IMR-90 (cell line): ENCODE data around the gene SLC2A11. TPM values are rescaled to one million over a fixed set of nuclear protein-coding genes. Genes with fewer than 3 reads are reported as not detected.
"Not testable (repeated sequence)": the region's sequence is repeated elsewhere in the genome, so short reads cannot be mapped to it uniquely, and the experiment has no call there.

Source experiments
- ATAC-seq: fragments of 200-7000 bp; cut with Tn5 transposase; 2 replicates; pipeline ENCODE4 v1.9.1; 2020; ENCODE audit warnings: low read depth, mild to moderate bottlenecking, moderate library complexity
- BruUV-seq: library from RNA; stranded (reverse); fragments of 400-500 nt; replicated peaks from 2 replicates; lab custom pipeline; 2021; lab: Mats Ljungman, UMichigan
- CTCF ChIA-PET: fragments of 300-600 bp; formaldehyde crosslinking; extraction: SDS; loops from one replicate; lab custom pipeline; 2021; ENCODE audit warnings: antibody characterized with exemption; lab: Yijun Ruan, JAX
- POLR2A ChIA-PET: fragments of 300-600 bp; sonication (Branson Sonifier 250); formaldehyde crosslinking; loops from one replicate; lab custom pipeline; 2022; ENCODE audit warnings: antibody characterized with exemption; ENCODE audit not compliant: unreplicated experiment; lab: Charles Lee
- DNase-seq: peaks from one replicate; pipeline ENCODE4 v3.0.0; 2013
- H2AFZ ChIP-seq: replicated peaks from 2 replicates; pipeline ENCODE3; 2013; ENCODE audit warnings: low read length, mild to moderate bottlenecking; ENCODE audit not compliant: poor library complexity
- H2AK5ac ChIP-seq: 2 replicates; pipeline ENCODE4 v1.6.1; 2013; ENCODE audit warnings: low read depth, low read length, inconsistent platforms
- H2AK9ac ChIP-seq: replicated peaks from 2 replicates; pipeline ENCODE3; 2013; ENCODE audit warnings: mild to moderate bottlenecking, low read depth, low read length, moderate library complexity; ENCODE audit not compliant: poor library complexity
- H2BK120ac ChIP-seq: 2 replicates; pipeline ENCODE4 v1.6.1; 2013; ENCODE audit warnings: low read depth, low read length, inconsistent platforms
- H2BK15ac ChIP-seq: 3 replicates; pipeline ENCODE4 v1.6.1; 2013; ENCODE audit warnings: low read depth, low read length, inconsistent platforms
- H2BK20ac ChIP-seq: 2 replicates; pipeline ENCODE4 v1.6.1; 2013; ENCODE audit warnings: low read depth, mild to moderate bottlenecking, inconsistent platforms, low read length, moderate library complexity
- H2BK5ac ChIP-seq: 2 replicates; pipeline ENCODE4 v1.6.1; 2013; ENCODE audit warnings: mild to moderate bottlenecking, low read depth, low read length, inconsistent platforms; ENCODE audit not compliant: poor library complexity, severe bottlenecking
- H3K14ac ChIP-seq: replicated peaks from 2 replicates; pipeline ENCODE4 v1.6.1; 2013; ENCODE audit warnings: low read depth, low read length, inconsistent platforms
- H3K18ac ChIP-seq: 2 replicates; pipeline ENCODE4 v1.6.1; 2013; ENCODE audit warnings: low read depth, low read length, control low read depth
- H3K23ac ChIP-seq: 2 replicates; pipeline ENCODE4 v1.6.1; 2013; ENCODE audit warnings: low read depth, low read length, inconsistent platforms
- H3K27ac ChIP-seq: 2 replicates; pipeline ENCODE4 v1.5.1; 2013; ENCODE audit warnings: mild to moderate bottlenecking, control low read depth, low read length; ENCODE audit not compliant: insufficient read depth
- H3K27me3 ChIP-seq: 2 replicates; pipeline ENCODE4 v1.6.1; 2013; ENCODE audit warnings: low read length; ENCODE audit not compliant: control insufficient read depth, insufficient read depth
- H3K36me3 ChIP-seq: 2 replicates; pipeline ENCODE4 v1.6.1; 2013; ENCODE audit warnings: low read length, mixed read lengths; ENCODE audit not compliant: control insufficient read depth, insufficient read depth
- H3K4ac ChIP-seq: 2 replicates; pipeline ENCODE4 v1.6.1; 2013; ENCODE audit warnings: low read depth, low read length, inconsistent platforms
- H3K4me1 ChIP-seq: 2 replicates; pipeline ENCODE4 v1.6.1; 2013; ENCODE audit warnings: low read length, mixed read lengths; ENCODE audit not compliant: control insufficient read depth, insufficient read depth
- H3K4me2 ChIP-seq: 2 replicates; pipeline ENCODE4 v1.6.1; 2013; ENCODE audit warnings: low read depth, mild to moderate bottlenecking, control low read depth, low read length, moderate library complexity
- H3K4me3 ChIP-seq: 2 replicates; pipeline ENCODE4 v1.5.1; 2013; ENCODE audit warnings: low read depth, mild to moderate bottlenecking, control low read depth, low read length, moderate library complexity; ENCODE audit not compliant: insufficient read depth
- H3K56ac ChIP-seq: 2 replicates; pipeline ENCODE4 v1.6.1; 2013; ENCODE audit warnings: low read length, inconsistent platforms; ENCODE audit not compliant: insufficient read depth; ENCODE audit errors: extremely low read depth
- H3K79me1 ChIP-seq, 2 experiments: 2 replicates each; pipeline ENCODE4 v1.6.1; 2013; ENCODE audit warnings: low read length in 2 of 2, inconsistent platforms in 1 of 2, low read depth in 1 of 2
- H3K9ac ChIP-seq: 2 replicates; pipeline ENCODE4 v1.6.1; 2013; ENCODE audit warnings: low read depth, low read length, control low read depth
- H3K9me1 ChIP-seq: 2 replicates; pipeline ENCODE4 v1.6.1; 2013; ENCODE audit warnings: low read length, inconsistent platforms; ENCODE audit not compliant: insufficient read depth
- H3K9me3 ChIP-seq: 2 replicates; pipeline ENCODE4 v1.6.1; 2013; ENCODE audit warnings: low read length; ENCODE audit not compliant: control insufficient read depth, insufficient read depth
- H4K20me1 ChIP-seq: 2 replicates; pipeline ENCODE4 v1.6.1; 2013; ENCODE audit warnings: low read length, inconsistent platforms; ENCODE audit not compliant: insufficient read depth
- H4K5ac ChIP-seq: 2 replicates; pipeline ENCODE4 v1.6.1; 2013; ENCODE audit warnings: mild to moderate bottlenecking, low read depth, low read length, control low read depth
- H4K8ac ChIP-seq, 2 experiments: 2 replicates each; pipeline ENCODE4 v1.6.1; 2013; ENCODE audit warnings: low read depth in 2 of 2, low read length in 2 of 2, control low read depth in 1 of 2, inconsistent platforms in 1 of 2
- H4K91ac ChIP-seq: 2 replicates; pipeline ENCODE4 v1.6.1; 2013; ENCODE audit warnings: low read depth, low read length, inconsistent platforms; ENCODE audit not compliant: insufficient read depth
- MAZ ChIP-seq: IDR thresholded peaks from 2 replicates; pipeline ENCODE4 v1.6.1; 2012; ENCODE audit warnings: low read depth, mild to moderate bottlenecking, low read length, improper control_type of control experiment, moderate library complexity, borderline replicate concordance
- MXI1 ChIP-seq: IDR thresholded peaks from 2 replicates; pipeline ENCODE4 v1.6.1; 2012; ENCODE audit warnings: low read depth, mild to moderate bottlenecking, low read length, moderate library complexity, borderline replicate concordance
- whole genome bisulfite sequencing, 2 experiments: methylation state at CpG; one replicate each; pipeline versions ENCODE4 v1.1.5 to v1.1.7; 2013; ENCODE audit warnings: missing lambda C conversion rate in 2 of 2; ENCODE audit not compliant: insufficient read length in 1 of 2; ENCODE audit errors: extremely low coverage in 2 of 2; 5-methylcytosine and 5-hydroxymethylcytosine counted together
- dilution Hi-C: fragments of 300-500 bp; cut with HindIII; formaldehyde crosslinking; loops from one replicate; pipeline ENCODE4 v1.14.3; 2018; ENCODE audit warnings: low sequenced_read_pairs; ENCODE audit not compliant: unreplicated experiment
- in situ Hi-C: fragments of 300-500 bp; cut with MboI; formaldehyde crosslinking; loops from 3 replicates; pipeline ENCODE4 v1.14.3; 2019; ENCODE audit warnings: low sequenced_read_pairs, inconsistent platforms, mixed read lengths
- intact Hi-C: fragments of 100-400 bp; cut with micrococcal nuclease; formaldehyde crosslinking; loops from 2 replicates; pipeline ENCODE4 v1.10.0; 2022
- polyA plus RNA-seq, 3 experiments: library from polyadenylated mRNA; depleted of rRNA; stranded (reverse); fragments of >200 nt; gene quantifications; 2 replicates each; pipeline ENCODE4 v1.2.3, GENCODE V29; 2012; ENCODE audit warnings: low replicate concordance in 1 of 3
- total RNA-seq: library from RNA; depleted of rRNA; stranded (reverse); fragments of >200 nt; gene quantifications from 2 replicates; pipeline ENCODE4 v1.2.3, GENCODE V29; 2012
- TF ChIP-seq, protein P1 (sequence below): conservative IDR thresholded peaks from 2 replicates; pipeline ENCODE4 v1.5.1; 2012; ENCODE audit warnings: mild to moderate bottlenecking, low read depth, low read length, improper control_type of control experiment

Gene SLC2A11
- total and polyA plus RNA-seq, 2 of the 4 experiments (the other 2 are of a cell fraction), result 3.2 to 8.7 TPM

DNA sequence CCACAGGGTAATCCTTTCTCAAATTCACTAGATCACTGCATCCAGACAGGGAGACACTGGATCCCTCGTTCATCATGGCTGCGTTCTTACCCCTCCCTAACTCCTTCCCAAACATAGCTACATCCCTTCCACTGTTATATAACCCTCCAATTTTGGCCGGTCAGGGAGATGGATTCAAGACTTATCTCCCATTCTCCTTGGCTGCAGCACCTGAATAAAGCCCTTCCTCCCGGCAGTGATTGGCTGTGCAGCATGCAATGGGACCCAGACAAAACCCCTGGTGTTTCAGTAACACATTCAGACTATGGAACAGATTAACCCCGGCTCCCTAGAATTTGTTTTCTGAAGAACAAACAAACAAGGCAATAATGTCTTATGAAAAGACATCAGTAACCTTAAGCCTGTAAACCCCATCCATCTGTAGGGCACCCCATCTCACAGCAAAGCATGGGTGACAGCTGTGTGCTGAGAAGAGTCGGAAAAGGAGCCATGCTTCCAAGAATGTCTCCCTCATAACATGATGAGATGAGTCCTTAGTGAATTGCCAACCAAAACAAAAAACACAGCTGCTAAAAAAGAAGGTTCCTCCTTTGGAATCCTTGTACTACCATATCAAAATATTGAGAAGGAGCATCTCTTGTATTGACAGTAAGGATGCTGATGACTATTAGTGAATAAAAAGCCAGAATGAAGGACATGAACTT, 41.5 kb downstream of the SLC2A11 start:
- H3K9me3 ChIP-seq, result no peaks in the 10 kb centered on the region
- H4K5ac ChIP-seq, result no peak overlapping the region
- no peak overlapping the region for H3K4me3 ChIP-seq
- no peak overlapping the region for H3K14ac ChIP-seq
- no peak overlapping the region for H2AK5ac ChIP-seq
- no peak overlapping the region for H3K9ac ChIP-seq
- DNase-seq (no peak), ATAC-seq (no peak)
- no peak overlapping the region for H2BK15ac ChIP-seq
- H4K8ac ChIP-seq, result no peak overlapping the region
- ChIA-PET CTCF (no interaction called here), POLR2A (no interaction called here)
- no peak overlapping the region for H2AK9ac ChIP-seq
- no peak overlapping the region for H2BK120ac ChIP-seq
- dilution Hi-C loops, result no loop called here
- peaks cover 17 to 25% of the 10 kb centered on the region in 2 experiments for H3K79me1 ChIP-seq
- in situ Hi-C loops, result no loop called here
- no peak overlapping the region for H2AFZ ChIP-seq
- no peak overlapping the region for H3K18ac ChIP-seq
- no peak overlapping the region for H2BK20ac ChIP-seq
- 60% methylated on average over 1 of the region's 6 CpGs; no CpG with 5 or more reads in 1 of the 2 experiments for WGBS, 2 experiments
- H4K20me1 ChIP-seq, result peaks cover 24% of the 10 kb centered on the region
- H3K9me1 ChIP-seq, result peaks cover 13% of the 10 kb centered on the region
- no peaks in the 10 kb centered on the region for H3K27me3 ChIP-seq
- H3K36me3 ChIP-seq, result peaks cover 24% of the 10 kb centered on the region
- no peak overlapping the region for H3K27ac ChIP-seq
- H3K23ac ChIP-seq, result no peak overlapping the region
- peaks cover 7% of the 10 kb centered on the region for H3K4me1 ChIP-seq
- no peak overlapping the region for H2BK5ac ChIP-seq
- BruUV-seq, result no TSS peak
- intact Hi-C loops, result no loop called here
- TF ChIP-seq MXI1 (no peak), MAZ (no peak)
- TF ChIP-seq, protein P1, sequence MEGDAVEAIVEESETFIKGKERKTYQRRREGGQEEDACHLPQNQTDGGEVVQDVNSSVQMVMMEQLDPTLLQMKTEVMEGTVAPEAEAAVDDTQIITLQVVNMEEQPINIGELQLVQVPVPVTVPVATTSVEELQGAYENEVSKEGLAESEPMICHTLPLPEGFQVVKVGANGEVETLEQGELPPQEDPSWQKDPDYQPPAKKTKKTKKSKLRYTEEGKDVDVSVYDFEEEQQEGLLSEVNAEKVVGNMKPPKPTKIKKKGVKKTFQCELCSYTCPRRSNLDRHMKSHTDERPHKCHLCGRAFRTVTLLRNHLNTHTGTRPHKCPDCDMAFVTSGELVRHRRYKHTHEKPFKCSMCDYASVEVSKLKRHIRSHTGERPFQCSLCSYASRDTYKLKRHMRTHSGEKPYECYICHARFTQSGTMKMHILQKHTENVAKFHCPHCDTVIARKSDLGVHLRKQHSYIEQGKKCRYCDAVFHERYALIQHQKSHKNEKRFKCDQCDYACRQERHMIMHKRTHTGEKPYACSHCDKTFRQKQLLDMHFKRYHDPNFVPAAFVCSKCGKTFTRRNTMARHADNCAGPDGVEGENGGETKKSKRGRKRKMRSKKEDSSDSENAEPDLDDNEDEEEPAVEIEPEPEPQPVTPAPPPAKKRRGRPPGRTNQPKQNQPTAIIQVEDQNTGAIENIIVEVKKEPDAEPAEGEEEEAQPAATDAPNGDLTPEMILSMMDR, result no peak
- H3K4ac ChIP-seq, result no peak overlapping the region
- H4K91ac ChIP-seq, result no peak overlapping the region
- no peak overlapping the region for H3K4me2 ChIP-seq
- H3K56ac ChIP-seq, result no peak overlapping the region

DNA sequence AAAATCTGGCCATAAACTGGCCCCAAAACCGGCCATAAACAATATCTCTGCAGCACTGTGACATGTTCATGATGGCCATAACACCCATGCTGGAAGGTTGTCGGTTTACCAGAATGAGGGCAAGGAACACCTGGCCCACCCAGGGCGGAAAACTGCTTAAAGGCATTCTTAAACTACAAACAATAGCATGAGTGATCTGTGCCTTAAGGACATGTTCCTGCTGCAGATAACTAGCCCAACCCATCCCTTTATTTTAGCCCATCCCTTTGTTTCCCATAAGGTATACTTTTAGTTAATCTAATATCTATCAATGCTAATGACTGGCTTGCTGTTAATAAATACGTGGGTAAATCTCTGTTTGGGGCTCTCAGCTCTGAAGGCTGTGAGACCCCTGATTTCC, 42.6 kb downstream of the SLC2A11 start:
- Histone ChIP-seq H3K36me3 (peaks cover 24% of the 10 kb centered on the region), H4K20me1 (peaks cover 21% of the 10 kb centered on the region), H3K79me1 (peaks cover 17 to 21% of the 10 kb centered on the region in 2 experiments), H3K9me1 (peaks cover 13% of the 10 kb centered on the region)
- BruUV-seq, DNase-seq, H3K9ac ChIP-seq, H3K9me3 ChIP-seq, ATAC-seq, H2AK9ac ChIP-seq, dilution Hi-C loops, H3K27me3 ChIP-seq, H4K5ac ChIP-seq, POLR2A ChIA-PET, in situ Hi-C loops, H2BK20ac ChIP-seq, H2BK120ac ChIP-seq, H2AFZ ChIP-seq, H4K91ac ChIP-seq, H2BK15ac ChIP-seq, H3K23ac ChIP-seq, intact Hi-C loops, H4K8ac ChIP-seq, H3K4ac ChIP-seq, H3K27ac ChIP-seq, H3K4me2 ChIP-seq, H2AK5ac ChIP-seq, CTCF ChIA-PET, H2BK5ac ChIP-seq, H3K56ac ChIP-seq, H3K4me1 ChIP-seq, H3K4me3 ChIP-seq, H3K14ac ChIP-seq, H3K18ac ChIP-seq: not testable (repeated sequence)
- no CpG with 5 or more reads among the region's 4 CpGs for WGBS, 2 experiments
